ENCODE measurements around the gene PIWIL4.

The PIWIL4 gene

GRCh38 chr11:94661444-94661843, 94.3 kb downstream of the PIWIL4 start:
- no peak for DNase-seq (ENCODE audit: low read depth in 2 of 2, low spot score in 1 of 2)

GRCh38 chr11:94662065-94662779, 95.1 kb downstream of the PIWIL4 start:
- no peak for DNase-seq (ENCODE audit: low read depth in 2 of 2, low spot score in 1 of 2)

DNA sequence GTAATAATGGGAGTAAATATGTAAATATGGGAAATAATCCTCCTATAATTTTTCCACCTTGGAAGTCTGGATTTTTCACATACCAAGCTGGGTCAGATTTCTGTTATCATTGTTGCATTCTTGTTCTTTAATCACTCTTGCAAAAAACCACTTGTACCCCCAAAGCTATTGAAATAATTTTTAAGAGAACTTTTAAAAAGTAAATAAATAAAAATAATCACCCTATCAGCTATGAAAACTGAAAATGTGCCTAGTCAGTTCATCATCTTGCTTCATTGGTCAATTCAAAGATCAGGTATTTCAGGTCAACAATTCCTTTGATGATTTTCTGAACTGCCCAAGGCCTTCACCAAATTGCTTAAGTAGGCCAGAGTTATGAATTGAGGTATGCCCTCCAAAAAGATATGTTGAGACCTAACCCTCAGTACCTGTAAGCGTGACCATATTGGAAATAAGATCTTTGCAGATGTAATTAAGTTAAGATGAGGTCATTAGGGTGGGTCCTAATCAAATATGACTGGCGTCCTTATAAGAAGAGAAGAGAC, 95.8 kb downstream of the PIWIL4 start:
- DNase-seq (ENCODE audit: low read depth in 2 of 2, low spot score in 1 of 2): no peak

GRCh38 chr11:94664346-94664745, 97.2 kb downstream of the PIWIL4 start:
- no peak for DNase-seq (ENCODE audit: low read depth in 2 of 2, low spot score in 1 of 2)

DNA sequence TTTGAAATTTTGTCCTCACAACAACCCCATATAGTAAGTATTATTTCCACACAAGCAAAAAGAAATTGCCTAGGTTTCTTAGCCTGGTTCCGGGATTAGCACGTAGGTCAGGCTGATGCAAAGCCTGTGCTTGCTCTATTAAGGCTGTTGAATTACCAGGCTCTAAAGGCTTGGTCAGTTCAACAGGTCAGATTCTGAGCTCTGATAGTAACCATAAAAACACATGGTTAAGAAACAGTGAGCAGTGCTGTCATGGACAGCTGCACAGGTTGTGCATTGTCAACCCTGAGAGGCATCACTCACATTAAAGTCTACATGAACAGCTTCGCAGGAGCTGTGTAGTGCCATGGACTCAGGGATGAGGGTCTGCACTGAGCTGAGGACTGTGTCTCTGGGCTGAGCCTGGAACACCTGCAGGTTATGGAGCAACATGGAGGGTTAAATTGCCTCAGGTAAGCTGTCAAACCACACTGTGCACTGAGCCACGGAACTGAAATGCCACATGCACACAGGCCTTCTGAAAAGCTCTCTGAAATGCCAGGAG, 98.0 kb downstream of the PIWIL4 start:
- no peak for DNase-seq (ENCODE audit: low read depth in 2 of 2, low spot score in 1 of 2)

GRCh38 chr11:94666792-94667721, 99.9 kb downstream of the PIWIL4 start:
- DNase-seq (ENCODE audit: low read depth in 2 of 2, low spot score in 1 of 2): no peak

GRCh38 chr11:94668212-94668793, 101.1 kb downstream of the PIWIL4 start:
- DNase-seq (ENCODE audit: low read depth in 2 of 2, low spot score in 1 of 2): no peak

DNA sequence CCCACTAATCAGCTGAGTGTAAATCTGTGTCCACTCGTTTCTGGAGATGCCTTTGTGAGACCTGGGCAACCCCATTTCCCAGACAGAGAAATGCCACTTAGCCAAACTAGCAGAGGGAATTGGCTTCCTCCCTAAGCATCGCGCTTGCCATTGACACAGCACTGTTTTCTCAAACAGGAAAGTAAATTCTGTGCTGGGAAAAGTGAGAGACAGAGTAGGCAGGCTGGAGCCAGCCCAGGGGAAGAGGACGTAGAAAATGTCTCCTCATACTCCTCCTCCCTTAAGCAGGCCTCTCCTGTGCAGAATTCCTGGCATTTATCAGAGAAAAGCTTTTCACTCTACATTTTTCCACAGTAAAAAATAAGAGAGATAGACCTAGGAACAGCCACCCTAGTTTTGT, 101.9 kb downstream of the PIWIL4 start:
- no peak for DNase-seq (ENCODE audit: low read depth in 2 of 2, low spot score in 1 of 2)

All from stimulated activated CD8-positive, alpha-beta memory T cell treated with anti-CD3 and anti-CD28 coated beads, Interleukin-4, amount 100 ng/mL, for 4 hours (primary cell).